GM19395 (cell line): ENCODE measurements around the gene LCLAT1.
"Not testable (repeated sequence)": the region's sequence is repeated elsewhere in the genome, so short reads cannot be mapped to it uniquely, and the experiment has no call there.

Experiments
- ATAC-seq: cut with Tn5 transposase; IDR thresholded peaks from one replicate; pipeline ENCODE4 v1.9.1; 2021; ENCODE audit warnings: mild to moderate bottlenecking, moderate library complexity; ENCODE audit not compliant: unreplicated experiment

The LCLAT1 gene

DNA sequence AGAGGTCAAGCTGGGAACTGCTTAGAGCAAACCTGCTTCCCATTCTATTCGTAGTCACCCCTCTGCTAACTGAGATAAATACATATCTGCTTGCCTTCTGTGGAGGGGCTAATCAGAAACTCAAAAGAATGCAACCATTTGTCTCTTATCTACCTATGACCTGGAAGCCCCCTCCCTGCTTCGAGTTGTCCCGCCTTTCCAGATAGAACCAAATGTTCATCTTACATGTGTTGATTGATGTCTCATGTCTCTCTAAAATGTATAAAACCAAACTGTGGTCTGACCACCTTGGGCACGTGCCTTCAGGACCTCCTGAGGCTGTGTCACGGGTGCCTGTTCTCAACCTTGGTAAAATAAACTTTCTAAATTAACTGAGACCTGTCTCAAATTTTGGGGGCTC is 66.6 kb downstream of the LCLAT1 start:
- not testable (repeated sequence) for ATAC-seq

GRCh38 chr2:30514134-30514847 is 67.2 kb downstream of the LCLAT1 start:
- no peak for ATAC-seq

DNA sequence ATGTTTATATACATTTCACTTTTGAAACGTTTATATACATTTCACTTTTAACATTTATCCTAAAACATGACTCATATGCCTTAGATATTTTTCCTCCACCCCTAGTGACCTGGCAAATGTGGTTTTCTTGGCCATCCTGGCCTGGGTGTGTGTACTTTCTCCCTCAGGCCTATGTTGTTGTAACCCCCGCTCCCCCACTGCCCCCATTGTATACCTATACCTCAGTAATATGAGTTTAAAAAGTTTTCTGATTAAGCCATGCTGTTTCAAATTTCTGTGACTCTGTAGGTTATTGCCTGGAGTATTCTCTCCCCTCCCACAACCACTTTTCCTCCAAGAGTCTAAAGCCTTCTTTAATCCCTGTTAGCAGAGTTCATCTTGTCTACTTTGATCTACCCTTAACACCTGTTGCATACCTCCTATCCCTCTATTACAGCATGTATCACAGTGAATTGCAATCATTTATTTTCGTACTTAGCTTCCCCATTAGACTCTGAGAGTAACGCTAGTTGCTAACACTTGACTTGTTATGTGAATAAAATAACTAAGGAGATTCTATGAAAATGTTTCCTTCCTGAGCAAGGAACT is 67.9 kb downstream of the LCLAT1 start:
- ATAC-seq: no peak

DNA sequence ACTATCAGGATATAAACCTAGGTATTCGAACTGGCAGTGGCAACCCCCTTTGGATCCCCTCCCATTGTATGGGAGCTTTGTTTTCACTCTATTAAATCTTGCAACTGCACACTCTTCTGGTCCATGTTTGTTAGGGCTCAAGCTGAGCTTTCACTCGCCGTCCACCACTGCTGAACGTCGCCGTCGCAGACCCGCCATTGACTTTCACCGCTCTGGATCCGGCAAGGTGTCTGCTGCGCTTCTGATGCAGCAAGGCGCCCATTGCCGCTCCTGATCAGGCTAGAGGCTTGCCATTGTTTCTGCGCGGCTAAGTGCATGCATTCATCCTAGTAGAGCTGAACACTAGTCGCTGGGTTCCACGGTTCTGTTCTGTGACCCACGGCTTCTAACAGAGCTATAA is 69.1 kb downstream of the LCLAT1 start:
- no peak for ATAC-seq

DNA sequence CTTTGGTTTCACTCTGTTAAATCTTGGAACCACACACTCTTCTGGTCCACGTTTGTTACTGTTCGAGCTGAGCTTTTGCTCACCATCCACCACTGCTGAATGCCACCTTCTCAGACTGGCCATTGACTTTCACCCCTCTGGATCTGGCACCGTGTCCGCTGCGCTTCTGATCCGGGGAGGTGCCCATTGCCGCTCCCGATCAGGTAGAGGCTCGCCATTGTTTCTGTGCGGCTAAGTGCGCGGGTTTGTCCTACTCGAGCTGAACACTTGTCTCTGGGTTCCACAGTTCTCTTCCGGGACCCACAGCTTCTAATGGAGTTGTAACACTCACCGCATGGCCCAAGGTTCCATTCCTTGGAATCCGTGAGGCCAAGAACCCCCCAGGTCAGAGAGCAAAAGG is 72.8 kb downstream of the LCLAT1 start:
- ATAC-seq: no peak

- no peak for ATAC-seq
Observed at GRCh38 chr2:30522421-30522820, 75.4 kb downstream of the LCLAT1 start.

DNA sequence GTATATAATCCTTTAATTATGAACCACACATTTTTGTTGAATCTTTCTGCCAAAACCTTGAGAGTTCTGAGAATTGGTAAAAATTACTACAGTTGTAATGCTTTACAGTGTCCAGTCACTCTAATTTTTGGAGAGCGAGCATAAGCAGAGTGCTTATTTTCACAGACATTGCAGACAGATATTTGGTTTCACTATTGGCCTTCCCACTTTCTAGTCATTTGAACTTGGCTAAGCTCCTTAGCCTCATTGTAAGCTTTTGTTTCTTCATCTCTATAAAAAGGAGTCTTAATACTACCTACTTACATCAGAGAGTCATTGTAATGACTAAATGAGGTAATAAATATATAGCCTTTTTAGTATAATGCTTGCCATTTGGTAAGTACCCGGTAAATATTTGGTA is 80.4 kb downstream of the LCLAT1 start:
- no peak for ATAC-seq

- ATAC-seq: no peak
Observed at GRCh38 chr2:30527859-30528258, 80.8 kb downstream of the LCLAT1 start.

- no peak for ATAC-seq
Observed at GRCh38 chr2:30530346-30530745, 83.3 kb downstream of the LCLAT1 start.

DNA sequence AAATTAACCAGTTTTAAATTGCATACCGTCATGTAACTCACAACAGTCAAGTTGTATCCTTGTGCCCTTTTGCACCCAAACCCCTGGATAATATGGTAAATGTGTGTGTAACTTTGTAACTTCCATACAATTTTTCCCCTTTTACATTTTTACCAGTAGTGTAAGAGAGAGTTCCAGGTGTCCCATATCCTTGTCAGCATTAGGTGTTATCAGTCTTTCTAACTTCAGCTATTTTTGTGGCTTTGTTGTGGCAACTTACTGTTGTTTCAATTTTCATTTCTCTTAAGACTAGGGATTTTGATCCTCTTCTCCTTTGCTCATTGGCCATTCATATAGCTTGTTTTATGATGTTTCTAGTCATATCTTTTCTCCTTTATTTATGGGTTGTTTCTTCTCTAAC is 94.6 kb downstream of the LCLAT1 start:
- ATAC-seq: no peak

DNA sequence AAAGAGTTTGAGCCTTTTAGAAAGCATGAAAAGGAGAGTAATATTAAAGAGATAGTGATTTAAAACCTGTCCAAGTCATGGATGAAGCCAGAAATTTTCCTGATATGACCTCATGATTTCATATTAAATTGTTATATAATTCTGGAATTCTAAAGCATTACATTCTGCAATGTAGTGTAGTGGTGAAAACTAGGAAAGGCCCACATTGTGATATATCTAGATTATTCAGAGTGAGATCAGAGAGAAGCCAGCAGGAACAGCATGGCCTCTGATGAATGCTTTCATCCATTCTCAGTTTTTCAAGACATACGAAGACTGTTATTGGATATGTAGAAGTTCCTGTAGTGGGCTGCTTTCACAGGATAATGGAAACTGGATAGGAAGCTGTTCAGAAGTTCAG is 98.8 kb downstream of the LCLAT1 start:
- ATAC-seq: no peak

GRCh38 chr2:30548386-30548785 is 101.3 kb downstream of the LCLAT1 start:
- ATAC-seq: no peak

DNA sequence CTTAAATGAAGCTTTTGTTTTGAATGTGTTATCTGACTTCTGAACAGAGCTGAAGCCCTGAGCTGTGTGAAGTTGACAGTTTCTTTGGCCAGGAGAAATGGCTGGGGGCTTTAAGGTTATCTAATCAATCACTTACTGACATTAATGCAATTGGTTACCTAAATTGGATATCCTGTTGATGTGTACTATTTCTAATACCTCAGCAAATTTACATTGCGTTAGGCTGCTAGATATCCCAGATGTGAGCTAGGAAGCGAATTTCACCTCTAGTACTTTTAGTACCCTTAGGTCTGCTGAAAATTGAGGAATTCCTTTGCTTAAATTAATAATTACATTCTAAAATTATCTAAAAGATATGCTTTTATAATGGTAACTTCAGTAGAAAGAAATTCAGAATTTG is 102.0 kb downstream of the LCLAT1 start:
- ATAC-seq: no peak

GRCh38 chr2:30559544-30560275 is 112.7 kb downstream of the LCLAT1 start:
- ATAC-seq: no peak

DNA sequence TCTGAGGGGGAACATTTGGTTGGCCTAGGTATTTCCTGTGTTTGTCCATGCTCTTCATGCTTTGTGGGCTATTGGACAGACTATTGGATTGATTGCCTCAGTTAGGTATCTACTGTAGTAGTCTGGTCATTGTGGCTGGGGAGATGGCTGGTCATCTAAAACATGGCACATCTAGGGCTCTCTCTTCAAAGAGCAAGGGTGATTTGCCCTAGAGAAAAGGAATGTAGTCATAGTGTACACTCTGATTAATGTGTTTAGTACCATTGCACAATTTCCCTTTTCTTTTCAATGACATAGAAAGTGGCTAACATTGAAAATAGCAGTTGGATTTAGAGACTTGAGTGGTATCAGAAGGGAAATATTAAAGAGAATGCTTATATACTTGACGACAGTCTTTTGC is 114.3 kb downstream of the LCLAT1 start:
- ATAC-seq: no peak

DNA sequence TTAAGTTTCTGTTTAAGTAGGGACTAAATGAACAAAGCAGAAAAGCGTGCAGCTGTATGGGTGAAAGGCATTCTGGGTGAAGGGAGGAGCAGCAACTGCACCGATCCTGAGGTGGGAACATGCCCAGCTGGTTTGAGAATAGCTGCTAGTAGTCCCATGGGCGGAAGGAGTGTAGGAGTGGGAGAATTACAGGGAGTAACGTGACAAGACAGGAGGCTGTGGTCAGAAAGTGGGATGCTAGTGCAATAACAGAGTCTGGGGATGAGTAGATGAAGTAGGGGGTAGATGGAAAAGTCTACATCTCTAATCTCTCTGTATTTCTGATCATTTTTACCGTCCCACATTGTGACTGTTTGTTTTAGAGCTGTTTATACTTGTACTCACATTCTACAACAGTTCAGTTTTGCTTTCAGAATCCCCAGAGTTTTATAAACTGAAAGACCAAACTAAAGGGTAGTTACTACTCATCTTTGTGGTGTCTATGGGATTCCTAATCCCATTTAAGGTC is 118.9 kb downstream of the LCLAT1 start:
- ATAC-seq: no peak

DNA sequence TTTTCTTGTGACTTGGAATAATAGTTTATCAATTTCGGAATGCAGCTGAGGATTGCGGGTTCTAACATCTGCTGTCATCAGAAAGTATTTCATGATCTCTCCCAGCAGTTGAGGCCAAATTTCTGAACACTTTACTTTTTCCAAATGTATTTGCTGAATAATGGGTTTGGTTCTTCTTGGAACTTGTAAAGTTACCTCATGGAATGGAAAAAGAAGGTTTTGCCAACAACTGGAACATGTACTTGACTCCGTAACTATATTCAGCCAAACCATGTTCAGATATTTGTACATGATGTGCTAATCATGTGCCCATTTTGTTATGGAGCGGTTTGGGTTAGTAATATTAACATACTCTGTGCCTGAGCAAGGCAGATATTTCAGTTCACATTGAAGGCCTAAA is 119.6 kb downstream of the LCLAT1 start:
- no peak for ATAC-seq

GRCh38 chr2:30567317-30567716 is 120.3 kb downstream of the LCLAT1 start:
- no peak for ATAC-seq

DNA sequence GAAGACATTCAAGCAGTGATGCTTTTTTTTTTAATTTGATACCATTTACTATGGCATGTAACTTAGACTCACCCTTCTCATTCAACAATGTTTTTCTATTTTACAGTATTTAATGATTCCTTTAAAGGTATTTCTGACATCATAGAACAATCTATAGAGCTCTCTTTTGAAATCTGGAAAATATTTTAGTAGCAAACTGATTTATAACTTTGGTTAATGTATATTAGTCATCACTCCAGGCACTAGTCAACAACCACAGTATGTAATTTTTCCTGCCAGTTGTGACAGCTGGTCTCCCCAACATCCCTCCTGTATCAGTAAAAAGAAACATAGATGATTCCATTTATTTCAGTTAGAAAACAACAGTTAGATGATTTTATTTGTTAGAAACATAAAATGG is 122.9 kb downstream of the LCLAT1 start:
- ATAC-seq: no peak

GRCh38 chr2:30577151-30577550 is 130.1 kb downstream of the LCLAT1 start:
- no peak for ATAC-seq

DNA sequence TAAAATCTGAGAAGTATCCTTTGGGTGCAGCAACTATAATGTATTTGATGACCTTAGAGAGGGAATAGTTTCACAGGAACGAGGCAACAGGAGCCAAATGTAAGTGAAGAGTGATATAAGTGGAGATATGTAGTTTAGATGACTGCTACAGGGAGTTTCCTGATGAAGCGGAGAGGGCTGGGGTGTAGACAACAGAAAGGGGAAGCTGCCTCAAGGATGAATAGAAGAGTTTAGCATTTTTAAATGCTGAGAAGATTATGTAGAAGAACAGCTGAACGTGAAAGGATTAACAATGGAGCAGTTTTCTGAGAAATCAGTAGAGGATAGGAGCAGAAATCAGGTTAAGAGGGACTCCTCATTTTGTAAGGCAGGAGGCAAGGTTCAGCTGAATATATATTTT is 133.3 kb downstream of the LCLAT1 start:
- no peak for ATAC-seq

GRCh38 chr2:30582521-30582920 is 135.5 kb downstream of the LCLAT1 start:
- no peak for ATAC-seq
